ENCODE results near the gene MTIF2.

DNA sequence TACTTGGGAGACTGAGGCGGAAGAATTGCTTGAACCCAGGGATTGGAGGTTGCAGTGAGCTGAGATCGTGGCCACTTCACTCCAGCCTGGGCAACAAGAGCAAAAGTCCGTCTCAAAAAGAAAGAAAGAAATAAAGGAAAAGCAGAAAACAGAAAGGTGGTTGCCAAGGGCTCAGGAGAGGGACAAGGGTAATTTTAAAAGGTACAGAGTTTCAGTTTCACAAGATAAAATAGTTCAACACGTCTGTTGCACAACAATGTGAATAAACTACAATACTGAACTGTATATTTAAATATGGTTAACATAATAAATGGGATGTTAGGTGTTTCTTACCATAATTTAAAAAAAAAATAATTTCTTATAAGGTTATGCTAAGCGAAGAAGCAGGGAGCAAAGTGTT is 23.6 kb downstream of the MTIF2 start:
- no peak for TF ChIP-seq EZH2 (IDR thresholded peaks at IDR 0.05; ENCODE audit: insufficient read depth, poor library complexity, severe bottlenecking)
- no peak for TF ChIP-seq EZH2phosphoT487 (IDR thresholded peaks at IDR 0.05; ENCODE audit: insufficient read depth, low read depth)
